DMS 273 (cell line): ENCODE data around the gene ALK.
A peak's percentile ranks its signal among the peaks of the same experiment; 100 is the strongest.

Experiments
- DNase-seq: peaks from one replicate; lab custom pipeline; 2025; ENCODE audit not compliant: unreplicated experiment; lab: John Stamatoyannopoulos, UW

Gene ALK

DNA sequence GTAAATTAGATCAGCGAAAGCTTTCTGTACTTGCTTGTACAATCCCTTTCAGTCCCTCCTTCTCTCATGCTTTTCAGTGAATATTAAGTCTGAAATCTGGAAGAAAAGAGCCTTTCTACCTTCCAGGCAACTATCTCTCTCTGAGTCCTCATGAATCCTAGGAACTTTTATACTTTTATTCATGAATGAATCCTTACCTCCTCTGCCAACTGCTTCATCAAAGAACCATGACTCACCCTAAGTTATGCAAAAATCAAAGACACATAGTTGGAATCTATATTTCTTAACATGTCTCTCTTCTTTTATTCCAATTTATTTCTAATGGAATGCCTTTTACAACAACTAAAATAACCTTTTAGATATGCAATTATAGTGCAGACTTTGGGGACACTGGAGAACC is 412.0 kb downstream of the ALK start:
- DNase-seq = no peak

DNA sequence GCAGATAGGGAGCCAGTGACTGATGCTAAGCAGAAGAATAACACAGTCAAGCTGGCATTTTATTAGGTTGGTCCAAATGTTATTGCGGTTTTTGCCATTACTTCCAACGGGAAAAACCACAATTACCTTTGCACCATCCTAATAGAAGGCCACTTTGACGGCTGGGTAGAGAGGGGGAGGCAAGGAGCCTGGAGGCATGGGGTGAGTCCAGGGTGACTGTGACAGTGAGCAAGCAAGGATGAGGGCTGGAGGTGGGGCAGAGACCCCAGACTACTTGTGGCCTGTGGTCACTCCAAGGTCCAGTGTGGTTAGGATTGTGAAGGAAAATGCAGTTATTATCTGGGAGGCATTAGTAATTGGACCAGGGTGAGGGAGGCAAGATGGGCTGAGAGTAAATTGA is 416.6 kb downstream of the ALK start:
- no peak for DNase-seq

DNA sequence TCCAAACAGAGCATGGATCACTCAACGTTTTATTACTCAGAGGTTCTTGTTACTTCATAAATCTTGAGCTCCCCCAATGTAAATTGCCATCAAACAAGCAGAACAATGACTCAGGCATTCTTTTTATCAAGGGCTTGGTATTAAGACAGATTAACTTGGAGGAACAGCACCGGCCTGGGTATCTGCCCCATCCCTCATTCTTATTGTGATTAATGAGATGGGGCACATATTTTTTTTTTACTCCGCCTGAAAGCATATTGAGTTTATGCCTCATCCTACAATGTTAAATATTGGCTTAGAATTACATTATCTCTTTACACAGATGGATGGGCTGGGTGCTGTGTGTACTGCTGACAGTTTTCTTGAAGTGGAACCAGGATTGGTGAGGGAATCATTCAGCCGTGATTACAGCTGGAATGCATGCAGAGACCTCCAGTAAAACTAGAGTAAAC is 418.9 kb downstream of the ALK start:
- DNase-seq = no peak

DNA sequence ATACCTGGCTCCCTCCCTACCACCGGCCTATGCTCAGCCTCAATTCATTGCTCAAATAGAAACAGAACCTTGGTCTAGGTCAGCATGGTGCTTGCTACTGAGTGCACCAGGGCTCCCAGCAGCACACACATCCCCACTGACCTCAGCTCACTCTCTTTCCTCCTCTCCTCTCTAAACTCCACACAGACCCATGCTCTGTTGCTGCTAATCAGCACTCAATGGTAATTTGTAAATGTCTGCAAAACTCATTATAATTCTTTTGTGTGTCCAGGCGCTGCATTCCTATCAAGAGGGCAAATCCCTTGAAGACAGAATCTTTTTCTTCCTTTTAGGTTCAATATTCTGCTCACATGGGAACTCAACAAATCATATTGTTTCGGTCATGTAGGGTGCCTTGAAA is 424.0 kb downstream of the ALK start:
- DNase-seq = no peak

DNA sequence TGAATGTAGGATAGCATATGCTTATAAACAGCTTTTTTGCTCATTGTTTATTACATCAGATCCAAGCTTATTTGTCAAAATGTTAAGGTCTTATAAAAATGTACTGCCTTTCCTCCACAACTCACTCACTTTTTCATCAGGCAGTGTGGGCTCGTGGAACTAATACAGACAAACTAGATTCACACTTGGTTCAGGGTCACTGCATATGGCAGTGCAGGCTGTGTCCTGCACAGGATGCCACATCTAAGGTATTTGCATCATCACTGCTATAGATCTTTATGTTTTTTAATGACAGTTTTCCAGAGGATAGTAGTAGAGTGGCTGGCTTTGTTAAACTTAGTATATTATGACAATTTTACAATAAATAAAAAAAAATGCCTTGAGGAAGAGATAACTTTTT is 425.2 kb downstream of the ALK start:
- no peak for DNase-seq

DNA sequence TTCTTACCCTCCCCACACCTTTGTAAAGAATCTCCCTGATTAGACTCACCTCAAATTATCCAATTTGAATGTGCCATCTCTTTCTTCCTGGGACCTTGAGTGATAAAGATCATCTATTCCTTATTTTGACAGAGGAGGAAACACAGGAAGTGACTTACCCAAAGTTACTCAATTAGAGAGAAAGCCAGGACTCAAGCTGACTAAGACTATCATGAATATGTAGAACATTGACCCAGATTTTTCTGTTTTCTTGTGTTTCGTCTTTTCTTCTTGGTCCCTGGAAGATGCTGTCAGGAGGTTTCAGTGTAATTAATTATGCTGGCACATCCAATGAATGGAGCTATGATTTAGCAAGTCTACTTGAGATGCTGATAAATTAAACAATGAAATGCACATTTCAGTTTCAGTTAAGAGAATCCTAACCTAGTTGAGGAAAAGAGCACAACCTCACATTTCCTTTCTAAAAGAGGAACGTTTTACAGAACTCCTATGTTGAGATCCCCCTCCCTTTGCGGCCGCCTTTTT is 425.8 kb downstream of the ALK start:
- DNase-seq = no peak

DNA sequence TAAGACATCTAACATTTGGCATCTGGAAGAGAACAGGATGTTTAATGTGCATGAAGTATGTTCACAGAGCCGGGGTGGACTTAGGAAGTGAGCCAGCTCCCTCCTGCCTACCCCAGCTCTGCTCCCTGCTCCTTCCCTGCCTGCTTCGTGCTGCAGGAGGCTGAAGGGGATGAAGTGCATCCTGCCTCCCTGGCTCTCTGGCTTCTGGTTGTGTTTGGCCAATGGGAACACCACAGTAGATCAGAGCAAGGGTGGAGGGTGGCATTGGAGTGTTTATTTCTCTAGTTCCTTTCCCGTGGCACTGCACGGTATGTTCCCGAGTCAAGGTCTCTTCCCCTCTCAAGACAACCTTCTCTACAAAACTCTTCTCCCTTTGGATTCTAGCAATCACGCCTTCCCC is 426.3 kb downstream of the ALK start:
- no peak for DNase-seq

DNA sequence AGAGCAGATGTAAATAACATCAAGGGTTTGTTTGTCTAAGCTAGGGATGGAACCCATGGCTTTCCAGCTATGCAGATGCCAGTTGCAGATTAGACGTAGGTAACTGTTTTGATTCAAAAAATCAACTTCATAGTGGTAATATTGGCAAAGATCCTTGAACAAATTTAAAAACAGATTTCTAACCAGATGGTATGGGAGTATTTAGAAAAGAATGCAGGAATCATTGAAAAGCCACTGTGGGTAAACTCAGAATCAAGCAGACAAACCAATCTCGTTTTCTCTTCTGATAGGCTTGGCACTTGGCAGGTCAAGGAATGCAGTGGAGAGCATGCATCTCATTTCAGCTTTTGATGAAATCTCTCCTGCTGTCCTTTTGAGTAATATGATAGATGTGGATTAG is 428.7 kb downstream of the ALK start:
- peak; percentile 13 for DNase-seq

DNA sequence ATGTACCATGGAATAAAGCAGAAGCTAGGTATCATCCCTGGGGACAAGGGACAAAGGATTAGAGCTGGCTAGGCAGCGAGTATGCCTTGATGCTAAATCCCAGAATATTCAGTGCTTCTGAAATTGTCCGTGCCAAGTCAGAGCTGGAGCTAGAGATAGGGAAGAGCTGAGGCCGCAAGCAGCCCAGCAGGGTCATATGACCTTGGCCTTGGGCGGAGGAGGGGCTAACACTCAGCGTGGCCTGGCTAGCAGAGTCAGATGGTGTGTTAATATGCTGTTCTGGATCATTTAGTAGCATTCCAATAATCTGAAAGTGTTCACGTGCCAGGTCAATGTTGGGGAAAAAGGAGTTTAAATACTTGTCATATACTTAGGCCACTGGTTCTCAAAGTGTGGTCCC is 431.3 kb downstream of the ALK start:
- DNase-seq = no peak

DNA sequence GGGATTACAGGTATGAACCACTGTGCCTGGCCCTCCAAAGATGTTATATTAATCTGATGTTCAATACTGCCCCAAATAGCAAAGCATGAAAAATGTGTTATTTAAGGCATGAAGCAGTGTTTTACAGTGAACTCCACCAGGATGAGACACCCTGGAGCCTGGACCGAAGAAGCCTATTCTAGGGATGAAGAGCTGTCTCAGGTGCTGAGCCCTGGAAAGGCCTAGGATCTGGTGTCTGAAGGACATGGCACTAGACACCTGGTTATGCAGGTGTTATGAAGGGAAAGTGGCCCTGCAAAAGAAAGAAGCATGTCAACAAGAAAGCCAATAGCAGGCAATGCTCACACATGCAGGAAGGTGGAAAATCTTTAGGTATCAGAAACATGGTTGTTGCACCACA is 431.8 kb downstream of the ALK start:
- no peak for DNase-seq

DNA sequence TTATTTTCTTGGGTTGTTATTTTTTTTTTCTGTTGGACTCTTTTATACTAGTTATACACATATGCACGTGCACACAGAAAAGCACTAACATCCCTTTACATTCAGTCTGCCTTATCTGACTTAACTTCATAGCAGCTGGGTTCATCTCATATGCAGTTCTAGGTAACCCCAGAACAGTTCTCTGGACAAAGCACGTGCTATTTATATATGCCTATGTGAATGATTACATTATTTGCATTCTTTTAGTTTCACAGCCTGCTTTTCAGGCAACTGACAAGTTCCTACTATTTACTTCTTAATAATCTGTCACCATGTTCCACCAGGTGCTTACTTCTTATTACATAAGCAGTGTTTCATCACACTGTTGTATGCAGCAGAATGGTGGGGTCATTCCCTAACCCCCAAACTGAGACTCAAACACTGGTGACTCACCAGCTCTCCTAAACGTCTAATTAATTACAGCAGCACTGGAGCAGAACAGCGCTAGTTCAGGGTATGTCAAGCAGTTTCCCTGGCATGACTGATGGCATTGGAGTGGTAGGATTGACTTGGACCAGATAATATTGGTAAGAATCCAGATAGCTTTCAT is 433.3 kb downstream of the ALK start:
- DNase-seq = no peak

DNA sequence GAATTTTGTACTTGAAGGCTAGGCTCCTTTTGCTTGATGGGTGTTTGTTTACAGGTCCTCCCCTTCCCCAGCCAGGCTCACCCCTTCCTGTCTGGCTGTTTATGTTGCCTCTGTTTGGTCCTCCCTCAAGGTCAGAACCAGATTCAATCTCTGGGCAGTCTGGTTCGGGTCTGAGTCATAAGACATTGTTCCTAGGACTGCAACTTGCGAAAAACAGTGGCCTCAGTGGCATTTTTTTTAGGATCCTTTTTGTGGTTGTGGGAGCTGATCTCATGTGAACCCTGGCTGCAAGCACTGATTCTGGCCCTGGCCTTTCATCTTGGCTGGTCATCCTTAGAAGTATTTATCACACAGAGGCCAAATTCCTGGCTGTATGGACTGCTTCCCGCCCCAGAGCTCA is 435.8 kb downstream of the ALK start:
- no peak for DNase-seq

DNA sequence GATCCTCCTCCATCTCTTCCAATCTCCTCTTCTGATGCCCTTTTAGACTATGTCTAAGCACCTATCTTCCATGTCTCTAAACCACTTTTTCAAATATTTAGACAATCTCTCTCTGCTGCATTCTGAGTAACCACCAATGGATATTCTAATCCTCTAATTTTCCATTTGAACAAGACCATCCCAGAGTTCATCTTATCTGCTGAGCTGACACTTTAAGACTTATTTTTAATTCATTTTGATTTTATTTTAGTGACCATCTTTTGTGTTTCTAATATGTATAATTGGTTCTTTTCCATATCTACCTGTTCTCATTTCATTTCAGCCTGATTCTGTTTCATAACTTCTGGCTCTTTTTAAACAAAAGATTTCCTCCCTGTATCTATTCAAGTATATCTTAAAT is 436.3 kb downstream of the ALK start:
- DNase-seq = no peak

DNA sequence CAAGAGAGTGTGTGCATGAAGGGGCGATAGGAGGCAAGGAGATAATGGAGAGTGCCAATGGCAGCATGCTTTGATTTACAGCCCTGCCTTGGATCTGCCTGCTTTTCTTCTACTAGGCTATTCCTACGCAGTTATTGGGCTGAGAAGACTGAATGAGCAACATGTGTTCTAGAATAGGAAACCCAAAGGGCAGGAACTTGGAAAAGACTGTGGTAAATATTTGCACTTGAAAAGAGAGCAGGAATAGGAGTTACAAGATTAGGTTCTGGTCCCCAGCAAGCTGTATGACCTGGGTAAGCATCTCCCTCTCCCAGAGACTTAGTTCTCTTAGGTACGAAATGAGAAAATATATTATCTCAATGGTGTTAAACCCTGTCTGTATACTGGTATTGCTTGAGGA is 438.5 kb downstream of the ALK start:
- no peak for DNase-seq

DNA sequence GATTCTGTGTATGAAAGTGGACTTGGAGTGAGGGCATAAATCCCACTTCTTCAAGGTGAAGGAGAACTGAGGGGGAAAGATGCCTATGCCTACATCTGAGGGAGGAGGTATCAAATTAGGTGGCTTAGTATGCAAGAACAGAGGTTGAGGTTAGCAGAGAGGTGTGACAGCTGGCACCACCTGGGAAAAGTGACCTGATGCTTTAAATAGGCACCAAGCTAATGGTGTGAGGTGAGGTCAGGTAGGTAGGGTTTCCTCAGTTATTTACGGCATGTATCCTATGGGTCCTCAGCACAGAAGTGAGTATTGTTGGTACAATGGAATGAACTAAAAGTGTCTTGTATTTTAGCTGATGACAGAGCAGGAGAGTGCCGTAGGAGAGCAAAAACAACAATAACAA is 439.0 kb downstream of the ALK start:
- DNase-seq = no peak

DNA sequence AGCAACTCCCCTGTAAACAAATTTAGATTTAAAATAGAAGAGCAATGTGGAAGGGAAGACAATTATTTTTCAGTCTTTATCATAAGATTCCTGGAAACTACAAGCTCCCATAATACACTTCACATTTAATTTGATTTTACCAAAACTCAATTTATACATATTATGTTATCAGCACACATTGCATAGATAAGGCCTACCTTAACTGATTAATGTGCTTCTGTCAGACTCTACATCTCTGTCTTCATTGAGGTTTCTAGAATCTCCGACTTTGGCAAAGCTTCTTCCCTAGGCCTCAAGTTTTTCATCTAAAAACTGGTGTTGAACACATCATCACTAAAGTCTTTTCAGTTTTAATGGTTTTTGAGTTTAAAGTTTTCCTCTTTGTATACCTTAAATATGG is 440.1 kb downstream of the ALK start:
- DNase-seq = no peak

DNA sequence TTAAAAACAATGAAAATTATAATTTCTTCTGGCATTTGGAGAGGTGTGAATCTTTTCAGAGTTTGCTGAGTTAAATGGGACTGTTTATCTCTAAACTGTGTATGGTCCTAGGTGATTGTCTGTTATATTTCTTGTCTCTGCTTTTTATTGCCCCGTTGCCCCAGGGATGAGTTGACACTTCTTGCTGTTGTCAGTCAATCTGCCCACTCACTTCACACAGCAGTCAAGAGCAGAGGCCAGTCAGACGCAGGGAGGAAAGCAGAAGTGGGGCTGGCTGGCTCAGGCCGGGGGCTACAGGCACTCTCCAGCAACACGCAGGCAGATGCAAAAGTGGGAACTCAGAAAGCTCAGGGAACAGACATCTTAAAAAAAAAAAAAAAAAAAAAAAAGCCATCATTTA is 441.0 kb downstream of the ALK start:
- DNase-seq = no peak

DNA sequence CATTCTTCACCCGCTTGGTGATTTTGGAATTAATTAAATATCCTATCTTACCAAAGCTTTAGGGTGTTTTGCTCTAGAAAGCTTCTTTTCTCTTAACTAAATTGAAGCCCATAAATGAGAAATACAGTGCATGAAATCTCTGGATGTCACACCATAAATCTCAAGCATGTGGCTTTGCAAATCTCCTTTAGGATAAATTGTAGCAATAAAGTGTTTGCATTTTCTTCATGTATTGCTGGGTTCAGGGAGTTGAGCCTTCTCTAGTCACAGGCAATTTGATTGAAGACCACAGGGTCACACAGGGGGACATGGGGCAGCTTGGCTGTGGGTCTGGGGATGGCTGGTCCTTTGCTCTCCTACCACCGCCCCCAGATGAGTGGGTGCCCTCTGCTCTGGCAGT is 442.0 kb downstream of the ALK start:
- no peak for DNase-seq

DNA sequence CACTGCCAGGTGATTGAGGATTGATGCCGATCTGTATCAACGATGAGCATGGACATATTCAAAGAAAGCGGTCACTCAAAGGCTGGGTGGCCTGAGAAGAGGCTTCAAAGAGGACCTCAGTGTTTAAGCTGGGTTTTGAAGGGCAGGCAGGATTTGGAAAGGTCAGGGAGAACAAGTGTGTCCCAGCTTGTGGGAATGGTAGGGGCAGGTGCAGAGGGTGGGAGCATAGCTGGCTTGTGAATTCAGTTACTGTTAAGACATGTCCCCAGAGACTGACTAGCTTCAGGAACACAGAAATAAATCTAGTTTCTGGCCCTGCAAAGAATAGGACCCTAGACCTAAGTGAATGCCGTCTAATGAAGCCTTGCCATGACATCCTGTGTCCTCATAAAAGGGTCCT is 442.7 kb downstream of the ALK start:
- DNase-seq = no peak

DNA sequence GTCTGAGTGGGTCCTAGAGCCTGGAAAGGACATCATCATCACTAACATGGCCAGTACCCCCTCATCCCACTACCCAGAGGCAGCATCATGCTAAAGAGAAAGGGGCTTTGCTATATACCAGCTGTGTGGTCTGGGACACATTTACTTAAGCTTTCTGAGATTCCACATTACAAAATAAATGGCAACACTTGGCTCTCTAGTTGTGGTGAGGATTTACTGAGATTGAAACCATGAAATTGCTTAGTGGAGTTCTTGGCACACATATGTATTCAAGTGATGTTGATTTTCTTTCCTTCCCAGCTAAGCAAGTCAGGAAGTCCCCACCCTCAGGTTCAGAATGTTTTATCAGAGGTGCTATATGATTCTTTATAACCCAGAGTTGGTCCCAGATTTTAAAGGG is 444.2 kb downstream of the ALK start:
- no peak for DNase-seq

DNA sequence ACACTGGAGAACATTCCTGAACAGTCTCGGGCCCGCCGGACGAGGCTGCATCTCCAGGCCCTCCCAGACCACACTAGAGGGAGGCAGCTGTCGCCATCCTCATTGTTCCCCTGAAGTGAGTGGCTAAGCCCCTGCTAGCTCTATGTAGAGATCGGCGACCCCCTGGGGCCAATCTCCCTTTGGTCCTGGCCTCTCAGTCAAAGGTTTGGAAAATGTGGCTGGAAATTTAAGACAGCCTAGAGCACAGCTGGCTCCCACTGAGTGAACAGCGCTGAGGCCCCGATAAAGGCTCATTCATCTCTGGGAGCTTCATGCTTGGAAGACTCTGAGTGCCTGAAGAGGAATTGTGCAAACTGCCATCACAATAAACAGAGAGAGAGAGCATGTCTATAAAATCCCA is 445.9 kb downstream of the ALK start:
- no peak for DNase-seq

DNA sequence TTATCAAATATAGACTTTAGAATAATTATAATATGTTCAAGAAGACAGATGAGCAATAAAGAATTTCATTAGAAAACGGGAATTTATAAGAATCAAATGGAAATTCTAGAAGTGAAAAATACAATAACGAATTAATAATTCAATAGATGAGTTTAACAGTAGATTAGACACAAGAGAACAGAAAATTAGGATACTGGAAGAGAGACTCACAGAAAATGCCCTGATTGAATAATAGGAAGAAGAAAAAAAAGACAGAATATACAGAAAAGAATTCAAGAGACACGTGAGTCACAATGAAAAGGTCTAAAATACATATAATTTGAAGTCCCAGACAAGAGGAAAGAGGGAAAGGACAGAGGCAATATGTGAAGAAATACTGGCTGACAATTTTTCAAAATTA is 451.4 kb downstream of the ALK start:
- DNase-seq = no peak

DNA sequence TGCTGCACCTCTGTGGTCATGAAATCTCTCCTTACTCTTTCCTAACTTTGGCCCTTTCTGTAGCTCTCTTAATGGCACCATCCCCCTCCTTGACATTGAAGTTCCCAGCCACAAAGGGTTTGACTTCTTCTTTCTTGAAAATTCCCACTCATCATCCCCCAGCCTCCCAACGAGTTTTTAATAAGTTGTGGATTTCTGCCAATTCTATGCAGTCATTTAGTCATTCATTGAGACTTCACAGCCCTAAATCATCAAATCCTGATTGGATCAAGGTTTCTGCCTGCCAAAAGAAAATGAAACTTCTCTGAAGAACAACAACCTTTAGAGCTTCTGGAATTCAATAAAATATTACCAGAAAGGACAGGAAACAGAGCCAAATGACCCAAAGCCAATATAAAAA is 451.9 kb downstream of the ALK start:
- no peak for DNase-seq
